ENCODE results near the gene NCK2. TPM values are rescaled to one million over a fixed set of nuclear protein-coding genes. Genes with fewer than 3 reads are reported as not detected.
A peak's percentile ranks its signal among the peaks of the same experiment; 100 is the strongest.

NCK2 gene
- total and polyA plus RNA-seq, 2 of the 13 experiments (the other 11 are each of a cell fraction or from before 2014, with no cell fraction given) = 14.8 to 23.5 TPM

- TF ChIP-seq ZNF597 (CRISPR knock-in tag; IDR thresholded peaks at IDR 0.05) (no peak), ZSCAN9 (CRISPR knock-in tag; IDR thresholded peaks at IDR 0.05; ENCODE audit: borderline replicate concordance) (0 out of 2 replicates have a peak, but pooled peaks have one; percentile 30), ZNF816 (CRISPR knock-in tag; IDR thresholded peaks at IDR 0.05; ENCODE audit: borderline replicate concordance) (no peak), IRF9 (CRISPR knock-in tag; IDR thresholded peaks at IDR 0.05; ENCODE audit: borderline replicate concordance) (0 out of 2 replicates have a peak, but pooled peaks have one; percentile 64), ZNF556 (CRISPR knock-in tag; IDR thresholded peaks at IDR 0.05; ENCODE audit: borderline replicate concordance) (0 out of 2 replicates have a peak, but pooled peaks have one; percentile 34), ZNF761 (CRISPR knock-in tag; conservative IDR thresholded peaks at IDR 0.05) (peak; percentile 62; the same call in 1 of the 2 replicates), FUBP1 (CRISPR knock-in tag; IDR thresholded peaks at IDR 0.05; ENCODE audit: borderline replicate concordance) (no peak), SP5 (CRISPR knock-in tag; IDR thresholded peaks at IDR 0.05; ENCODE audit: borderline replicate concordance, low read depth) (no peak), ZBTB8A (CRISPR knock-in tag; IDR thresholded peaks at IDR 0.05; ENCODE audit: borderline replicate concordance, low read depth) (peak; percentile 47; the same call in 1 of the 2 replicates), ZNF33A (CRISPR knock-in tag; IDR thresholded peaks at IDR 0.05; ENCODE audit: borderline replicate concordance) (no peak), ZNF235 (CRISPR knock-in tag; IDR thresholded peaks at IDR 0.05; ENCODE audit: borderline replicate concordance) (no peak), ETV5 (CRISPR knock-in tag; IDR thresholded peaks at IDR 0.05; ENCODE audit: borderline replicate concordance) (peak; percentile 35; the same call in 1 of the 2 replicates), NR3C1 (CRISPR knock-in tag; IDR thresholded peaks at IDR 0.05) (no peak), ZNF317 (CRISPR knock-in tag; IDR thresholded peaks at IDR 0.05) (no peak), PHB2 (IDR thresholded peaks at IDR 0.05; ENCODE audit: partially characterized antibody) (no peak), FOXK2 (IDR thresholded peaks at IDR 0.05) (no peak), ZFP91 (CRISPR knock-in tag; IDR thresholded peaks at IDR 0.05; ENCODE audit: borderline replicate concordance) (no peak)
Observed at GRCh38 chr2:105910497-105911238, 166.0 kb downstream of the NCK2 start (continued).

Measured in HepG2 (cell line).